H1 (cell line): ENCODE results near the gene LRRC19. TPM values are rescaled to one million over a fixed set of nuclear protein-coding genes. Genes with fewer than 3 reads are reported as not detected.

Experiments used
- CTCF ChIA-PET: fragments of 300-600 bp; sonication (Branson Sonifier 250); formaldehyde crosslinking; loops from one replicate; lab custom pipeline; 2021; ENCODE audit not compliant: partially characterized antibody; lab: Charles Lee
- POLR2A ChIA-PET: fragments of 300-600 bp; sonication (Branson Sonifier 250); formaldehyde crosslinking; loops from one replicate; lab custom pipeline; 2021; ENCODE audit warnings: inconsistent platforms; ENCODE audit not compliant: partially characterized antibody; lab: Charles Lee
- DNase-seq, 2 experiments: peaks; one replicate each; pipeline versions ENCODE4 v3.0.0 to v3.0.0-alpha.2; 2010 to 2022; ENCODE audit warnings: low spot score in 2 of 2, low read depth in 1 of 2, mixed read lengths in 1 of 2
- FAIRE-seq: peaks from 2 replicates; lab custom pipeline; 2011; peaks lifted over from hg19 to GRCh38; lab: Jason Lieb, UNC
- H2AFZ ChIP-seq: 2 replicates; pipeline ENCODE4 v1.8.1; 2012; ENCODE audit warnings: low read length, inconsistent platforms
- H2AK5ac ChIP-seq: 2 replicates; pipeline ENCODE4 v1.6.1; 2013; ENCODE audit warnings: low read depth, low read length
- H2BK120ac ChIP-seq: replicated peaks from 2 replicates; pipeline ENCODE3; 2013; ENCODE audit warnings: low read depth, low read length, inconsistent platforms
- H2BK12ac ChIP-seq: 2 replicates; pipeline ENCODE4 v1.6.1; 2013; ENCODE audit warnings: low read depth, low read length
- H2BK15ac ChIP-seq: 2 replicates; pipeline ENCODE4 v1.6.1; 2013; ENCODE audit warnings: low read length
- H2BK20ac ChIP-seq: 2 replicates; pipeline ENCODE4 v1.6.1; 2013; ENCODE audit warnings: low read length
- H2BK5ac ChIP-seq: 2 replicates; pipeline ENCODE4 v1.6.1; 2013; ENCODE audit warnings: low read depth, low read length
- H3K14ac ChIP-seq: 2 replicates; pipeline ENCODE4 v1.6.1; 2013; ENCODE audit warnings: inconsistent platforms; ENCODE audit not compliant: insufficient read length
- H3K18ac ChIP-seq: 2 replicates; pipeline ENCODE4 v1.6.1; 2013; ENCODE audit warnings: low read length; ENCODE audit errors: extremely low read depth
- H3K23ac ChIP-seq: 2 replicates; pipeline ENCODE4 v1.6.1; 2013; ENCODE audit warnings: inconsistent platforms; ENCODE audit not compliant: insufficient read length
- H3K23me2 ChIP-seq: 2 replicates; pipeline ENCODE4 v1.6.1; 2013; ENCODE audit warnings: low read depth, low read length
- H3K27ac ChIP-seq: 2 replicates; pipeline ENCODE4 v1.6.1; 2011; ENCODE audit warnings: low read depth, low read length, inconsistent platforms
- H3K27me3 ChIP-seq, 4 experiments: replicated peaks in 1 of 4; 1 replicate in 1 of 4; 2 replicates in 3 of 4; pipeline versions ENCODE4 v1.6.1 to v1.8.1; 2011 to 2013; ENCODE audit warnings: low read length in 3 of 4, mild to moderate bottlenecking in 3 of 4, inconsistent platforms in 2 of 4, mixed read lengths in 2 of 4, moderate library complexity in 1 of 4; ENCODE audit not compliant: control insufficient read depth in 3 of 4, insufficient read depth in 3 of 4; ENCODE audit errors: extremely low read depth in 1 of 4
- H3K36me3 ChIP-seq, 4 experiments: 2 replicates each; pipeline versions ENCODE4 v1.6.1 to v1.8.1; 2011 to 2013; ENCODE audit warnings: mild to moderate bottlenecking in 4 of 4, low read length in 3 of 4, moderate library complexity in 2 of 4, control low read depth in 1 of 4, inconsistent platforms in 1 of 4; ENCODE audit not compliant: insufficient read depth in 4 of 4, control insufficient read depth in 2 of 4
- H3K4ac ChIP-seq: replicated peaks from 2 replicates; pipeline ENCODE3; 2013; ENCODE audit warnings: low read length, low read depth, mixed read lengths, inconsistent platforms; ENCODE audit not compliant: insufficient read length
- H3K4me1 ChIP-seq, 4 experiments: replicated peaks in 1 of 4; 1 replicate in 1 of 4; 2 replicates in 3 of 4; pipeline versions ENCODE4 v1.6.1 to v1.8.1; 2011 to 2013; ENCODE audit warnings: low read length in 3 of 4, inconsistent platforms in 2 of 4, mixed read lengths in 1 of 4; ENCODE audit not compliant: insufficient read depth in 4 of 4, control insufficient read depth in 3 of 4
- H3K4me2 ChIP-seq, 2 experiments: 2 replicates each; pipeline versions ENCODE4 v1.6.1 to v1.8.1; 2011 to 2013; ENCODE audit warnings: low read depth in 2 of 2, low read length in 2 of 2, control low read depth in 1 of 2, inconsistent platforms in 1 of 2, mild to moderate bottlenecking in 1 of 2; ENCODE audit not compliant: insufficient read depth in 1 of 2
- H3K4me3 ChIP-seq, 4 experiments: fragments of 200-600, 300-600 bp in 1 of 4; sonication (generic), shearing (Covaris generic), sonication (Bioruptor Twin) in 1 of 4; 2 replicates each; pipeline versions ENCODE4 v1.5.1 to v1.8.1; 2011 to 2016; ENCODE audit warnings: low read length in 4 of 4, low read depth in 3 of 4, control low read depth in 2 of 4, inconsistent platforms in 2 of 4, mild to moderate bottlenecking in 2 of 4, mixed read lengths in 1 of 4, moderate library complexity in 1 of 4; ENCODE audit not compliant: insufficient read depth in 2 of 4; ENCODE audit errors: extremely low read depth in 1 of 4
- H3K56ac ChIP-seq: replicated peaks from 2 replicates; pipeline ENCODE3; 2013; ENCODE audit warnings: low read depth, mild to moderate bottlenecking, mixed read lengths, low read length, inconsistent platforms; ENCODE audit not compliant: insufficient read length
- H3K79me1 ChIP-seq: 2 replicates; pipeline ENCODE4 v1.6.1; 2013; ENCODE audit warnings: low read depth, low read length, control low read depth
- H3K79me2 ChIP-seq, 2 experiments: 2 replicates each; pipeline versions ENCODE4 v1.6.1 to v1.8.1; 2012 to 2013; ENCODE audit warnings: low read length in 2 of 2, mild to moderate bottlenecking in 2 of 2, inconsistent platforms in 1 of 2; ENCODE audit not compliant: insufficient read depth in 2 of 2, control insufficient read depth in 1 of 2
- H3K9ac ChIP-seq, 4 experiments: replicated peaks in 1 of 4; 1 replicate in 1 of 4; 2 replicates in 3 of 4; pipeline versions ENCODE4 v1.6.1 to v1.8.1; 2011 to 2013; ENCODE audit warnings: low read depth in 3 of 4, low read length in 3 of 4, control low read depth in 2 of 4, mild to moderate bottlenecking in 2 of 4, moderate library complexity in 2 of 4, inconsistent platforms in 1 of 4; ENCODE audit errors: extremely low read depth in 1 of 4
- H3K9me3 ChIP-seq, 2 experiments: 2 replicates each; pipeline versions ENCODE4 v1.6.1 to v1.8.1; 2012 to 2013; ENCODE audit warnings: mild to moderate bottlenecking in 2 of 2, moderate library complexity in 2 of 2, control low read depth in 1 of 2, inconsistent platforms in 1 of 2, low read depth in 1 of 2, low read length in 1 of 2, mixed read lengths in 1 of 2; ENCODE audit not compliant: insufficient read depth in 2 of 2
- H4K20me1 ChIP-seq, 2 experiments: replicated peaks in 1 of 2; 2 replicates each; pipeline versions ENCODE3 to v1.8.1; 2011 to 2013; ENCODE audit warnings: inconsistent platforms in 2 of 2, low read length in 2 of 2, mild to moderate bottlenecking in 1 of 2; ENCODE audit not compliant: insufficient read depth in 2 of 2, control insufficient read depth in 1 of 2
- H4K5ac ChIP-seq: 2 replicates; pipeline ENCODE4 v1.6.1; 2013; ENCODE audit warnings: low read length, low read depth, mixed read lengths, inconsistent platforms; ENCODE audit not compliant: insufficient read length
- H4K8ac ChIP-seq: 2 replicates; pipeline ENCODE4 v1.8.0; 2013; ENCODE audit warnings: mild to moderate bottlenecking, moderate library complexity, low read length, inconsistent platforms; ENCODE audit not compliant: insufficient read depth; ENCODE audit errors: extremely low read depth
- H4K91ac ChIP-seq: replicated peaks from 2 replicates; pipeline ENCODE3; 2013; ENCODE audit warnings: low read length, mixed read lengths, inconsistent platforms; ENCODE audit not compliant: insufficient read length
- FOSL1 ChIP-seq: IDR thresholded peaks from 2 replicates; pipeline ENCODE4 v1.6.1; 2011; ENCODE audit warnings: mild to moderate bottlenecking, low read depth, low read length, moderate library complexity; ENCODE audit not compliant: insufficient read depth
- GABPA ChIP-seq: IDR thresholded peaks from 2 replicates; pipeline ENCODE4 v1.6.1; 2011; ENCODE audit warnings: mild to moderate bottlenecking, low read length, moderate library complexity, borderline replicate concordance; ENCODE audit not compliant: insufficient read depth
- GTF2F1 ChIP-seq: IDR thresholded peaks from 2 replicates; pipeline ENCODE4 v1.6.1; 2012; ENCODE audit warnings: low read depth, low read length, improper control_type of control experiment, borderline replicate concordance
- HDAC6 ChIP-seq: IDR thresholded peaks from one replicate; pipeline ENCODE4 v1.7.1; 2012; ENCODE audit warnings: low read depth, mild to moderate bottlenecking, inconsistent platforms, low read length, moderate library complexity
- KDM4A ChIP-seq: IDR thresholded peaks from one replicate; pipeline ENCODE4 v1.7.1; 2012; ENCODE audit warnings: low read depth, mild to moderate bottlenecking, moderate library complexity, low read length, inconsistent platforms; ENCODE audit not compliant: severe bottlenecking
- RNF2 ChIP-seq: fragments of 200-900, 300-1000 bp; sonication (generic); IDR thresholded peaks from 2 replicates; pipeline ENCODE4 v1.7.1; 2016; ENCODE audit warnings: borderline replicate concordance, low read depth, mild to moderate bottlenecking, antibody characterized with exemption, low read length; ENCODE audit not compliant: poor library complexity, severe bottlenecking; ENCODE audit errors: missing control alignments
- RXRA ChIP-seq: IDR thresholded peaks from 2 replicates; pipeline ENCODE4 v1.6.1; 2011; ENCODE audit warnings: low read depth, mild to moderate bottlenecking, low read length, moderate library complexity; ENCODE audit not compliant: insufficient read depth
- SIRT6 ChIP-seq: IDR thresholded peaks from one replicate; pipeline ENCODE4 v1.7.1; 2012; ENCODE audit warnings: low read length, inconsistent platforms
- SP4 ChIP-seq: IDR thresholded peaks from 2 replicates; pipeline ENCODE4 v1.6.1; 2012; ENCODE audit warnings: low read length, inconsistent platforms
- TAF1 ChIP-seq: IDR thresholded peaks from 2 replicates; pipeline ENCODE4 v1.6.1; 2011; ENCODE audit warnings: mild to moderate bottlenecking, low read depth, low read length
- TBP ChIP-seq: IDR thresholded peaks from 2 replicates; pipeline ENCODE4 v1.6.1; 2011; ENCODE audit warnings: low read depth, low read length, improper control_type of control experiment
- WGBS, 2 experiments: shearing (Covaris generic) in 1 of 2; methylation state at CpG; one replicate each; pipeline versions ENCODE4 v1.1.6 to v1.1.7; 2013 to 2015; ENCODE audit warnings: low lambda C conversion rate in 2 of 2, mixed read lengths in 2 of 2, inconsistent platforms in 1 of 2, low coverage in 1 of 2, missing lambda C conversion rate in 1 of 2; ENCODE audit not compliant: insufficient replicate concordance in 2 of 2, insufficient coverage in 1 of 2, insufficient read length in 1 of 2; ENCODE audit errors: extremely low coverage in 1 of 2, missing lambda C conversion rate in 1 of 2; 5-methylcytosine and 5-hydroxymethylcytosine counted together
- polyA plus RNA-seq, 7 experiments: library from polyadenylated mRNA; depleted of rRNA in 3 of 7; stranded (reverse) in 5 of 7; unstranded in 2 of 7; fragments of >200 nt in 5 of 7; fragments of 200-250 nt in 2 of 7; gene quantifications; 1 replicate in 5 of 7; 2 replicates in 1 of 7; 4 replicates in 1 of 7; pipeline versions ENCODE4 v1.2.1 to v1.2.3, GENCODE V29; 2011 to 2013; ENCODE audit warnings: missing spikeins in 2 of 7, mixed read lengths in 2 of 7
- total RNA-seq: library from RNA; stranded (reverse); fragmentation: NEBNext Ultra II Directional; extraction: Animal tissue kit (Norgen Biotek cat#: 25700); gene quantifications from 2 replicates; pipeline ENCODE4 v1.2.1, GENCODE V29; 2021
- TF ChIP-seq, protein P1 (sequence below): IDR thresholded peaks from 2 replicates; pipeline ENCODE4 v1.6.1; 2012; ENCODE audit warnings: inconsistent platforms

LRRC19 gene
- total and polyA plus RNA-seq, 2 of the 8 experiments (the other 6 are each of a cell fraction or from before 2014, with no cell fraction given): not detected

DNA sequence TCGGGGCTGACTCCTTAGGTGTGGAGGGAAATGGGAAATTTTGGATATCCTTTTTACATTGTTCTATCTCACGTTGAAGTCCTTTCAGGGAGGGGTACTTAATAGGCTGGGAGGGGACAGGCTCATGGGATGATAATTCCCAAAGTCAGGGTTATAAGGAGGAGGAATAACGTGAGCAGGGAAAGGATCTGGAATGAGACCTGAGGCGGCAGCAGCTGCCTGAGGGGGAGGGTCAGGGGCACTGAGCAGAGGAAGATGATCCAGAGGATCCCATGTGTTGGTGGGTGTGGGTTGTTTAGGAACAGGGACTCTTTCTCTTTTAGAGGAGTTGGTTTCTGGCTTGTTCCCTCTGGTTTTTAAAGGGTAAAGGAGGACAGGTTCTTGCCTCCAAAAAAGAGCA, 30.5 kb downstream of the LRRC19 start:
- no peaks in the 10 kb centered on the region for H3K79me1 ChIP-seq
- no peaks in the 10 kb centered on the region for H3K27me3 ChIP-seq
- no peak overlapping the region for H3K56ac ChIP-seq
- peak overlapping the region; percentile 32 to 83 for H3K4me2 ChIP-seq
- ChIA-PET CTCF (interaction anchor here (0.7 to 3.3 kb wide), 23 partner anchors 15 to 565 kb away, joined by 3 to 23 read pairs (median 3); partner anchors contain the start of genes CAAP1 and IFT74), POLR2A (interaction anchor here (0.6 to 4.4 kb wide), 6 partner anchors 20 to 119 kb away, joined by 3 to 39 read pairs (median 12); partner anchors contain the start of genes CAAP1, IFT74 and PLAA)
- H2BK12ac ChIP-seq: peak overlapping the region; percentile 98; the same call in 1 of the 2 replicates
- peak overlapping the region; percentile 66 for H4K91ac ChIP-seq
- no peak overlapping the region for H3K4ac ChIP-seq
- peaks cover 4% of the 10 kb centered on the region for H3K23me2 ChIP-seq
- H2AK5ac ChIP-seq: peak overlapping the region; percentile 71; the same call in 1 of the 2 replicates
- no peaks in the 10 kb centered on the region for H3K9me3 ChIP-seq
- WGBS, 2 experiments: 24% methylated on average over 4 of the region's 4 CpGs; no CpG with 5 or more reads in 1 of the 2 experiments
- H2AFZ ChIP-seq: peak overlapping the region; percentile 30; the same call in 1 of the 2 replicates
- H3K9ac ChIP-seq: peak overlapping the region in 3 of 4 experiments; percentile 21 to 95 (median 51); a peak in 6 of 7 replicates
- peaks cover 0 to 19% (median 9%) of the 10 kb centered on the region in 4 experiments; a peak in 5 of 7 replicates for H3K4me1 ChIP-seq
- H2BK20ac ChIP-seq: no peak overlapping the region
- no peak overlapping the region for H2BK120ac ChIP-seq
- H2BK15ac ChIP-seq: no peak overlapping the region
- H3K27ac ChIP-seq: peak overlapping the region; percentile 98
- H3K79me2 ChIP-seq: no peaks in the 10 kb centered on the region
- no peak overlapping the region for H3K14ac ChIP-seq
- H3K36me3 ChIP-seq: no peaks in the 10 kb centered on the region; a peak in 1 of 8 replicates
- H3K18ac ChIP-seq: no peak overlapping the region; the same call in 1 of the 2 replicates
- peak overlapping the region in 1 of 4 experiments; percentile 54; a peak in 2 of 8 replicates for H3K4me3 ChIP-seq
- no peaks in the 10 kb centered on the region for H4K20me1 ChIP-seq
- no peak overlapping the region for H4K5ac ChIP-seq
- H3K23ac ChIP-seq: no peak overlapping the region
- DNase-seq (peak in 1 of 2 experiments; percentile 56), FAIRE-seq (peak; percentile 70)
- peak overlapping the region; percentile 48; the same call in 1 of the 2 replicates for H2BK5ac ChIP-seq
- H4K8ac ChIP-seq: no peak overlapping the region
- TF ChIP-seq HDAC6 (no peak), GTF2F1 (no peak), RXRA (no peak), TAF1 (peak; percentile 59; the same call in 1 of the 2 replicates), TBP (peak; percentile 78), FOSL1 (no peak), SP4 (no peak), RNF2 (no peak), KDM4A (no peak), SIRT6 (no peak), GABPA (no peak)
- TF ChIP-seq, protein P1, sequence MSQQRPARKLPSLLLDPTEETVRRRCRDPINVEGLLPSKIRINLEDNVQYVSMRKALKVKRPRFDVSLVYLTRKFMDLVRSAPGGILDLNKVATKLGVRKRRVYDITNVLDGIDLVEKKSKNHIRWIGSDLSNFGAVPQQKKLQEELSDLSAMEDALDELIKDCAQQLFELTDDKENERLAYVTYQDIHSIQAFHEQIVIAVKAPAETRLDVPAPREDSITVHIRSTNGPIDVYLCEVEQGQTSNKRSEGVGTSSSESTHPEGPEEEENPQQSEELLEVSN: no peak
